Keratinocyte (primary cell): ENCODE measurements around the gene CALHM5. TPM values are rescaled to one million over a fixed set of nuclear protein-coding genes. Genes with fewer than 3 reads are reported as not detected.

ENCODE experiments used
- DNase-seq: peaks from one replicate; pipeline ENCODE4 v3.0.0-alpha.2; 2011; ENCODE audit warnings: low read depth, missing footprints, low spot score
- FAIRE-seq: peaks from 2 replicates; lab custom pipeline; 2011; peaks lifted over from hg19 to GRCh38; lab: Jason Lieb, UNC
- H2AFZ ChIP-seq: 2 replicates; pipeline ENCODE4 v1.6.0; 2012; ENCODE audit warnings: low read length, control low read depth, inconsistent platforms; ENCODE audit not compliant: control insufficient read depth
- H3K27ac ChIP-seq: 2 replicates; pipeline ENCODE4 v1.5.1; 2011; ENCODE audit warnings: low read length; ENCODE audit not compliant: control insufficient read depth, insufficient read depth
- H3K27me3 ChIP-seq: 3 replicates; pipeline ENCODE4 v1.6.0; 2011; ENCODE audit warnings: low read length; ENCODE audit not compliant: control insufficient read depth, insufficient read depth; ENCODE audit errors: extremely low read depth
- H3K36me3 ChIP-seq, 2 experiments: 2 replicates in 1 of 2; 3 replicates in 1 of 2; pipeline ENCODE4 v1.5.1; 2011; ENCODE audit warnings: low read length in 2 of 2, mild to moderate bottlenecking in 1 of 2; ENCODE audit not compliant: control insufficient read depth in 2 of 2, insufficient read depth in 2 of 2; ENCODE audit errors: extremely low read depth in 1 of 2
- H3K4me1 ChIP-seq: 3 replicates; pipeline ENCODE4 v1.5.1; 2011; ENCODE audit warnings: low read length; ENCODE audit not compliant: control insufficient read depth, insufficient read depth; ENCODE audit errors: extremely low read depth
- H3K4me2 ChIP-seq: 3 replicates; pipeline ENCODE4 v1.6.0; 2011; ENCODE audit warnings: low read depth, low read length; ENCODE audit not compliant: control insufficient read depth, insufficient read depth; ENCODE audit errors: extremely low read depth
- H3K4me3 ChIP-seq, 3 experiments: fragments of 200-600 bp in 1 of 3; sonication (generic) in 1 of 3; 2 replicates in 2 of 3; 3 replicates in 1 of 3; pipeline ENCODE4 v1.5.1; 2011 to 2016; ENCODE audit warnings: low read length in 3 of 3, mild to moderate bottlenecking in 3 of 3, control low read depth in 2 of 3, inconsistent platforms in 1 of 3, low read depth in 1 of 3, mixed read lengths in 1 of 3, mixed run types in 1 of 3, moderate library complexity in 1 of 3; ENCODE audit not compliant: control insufficient read depth in 2 of 3, insufficient read depth in 2 of 3; ENCODE audit errors: extremely low read depth in 1 of 3
- H3K79me2 ChIP-seq: 2 replicates; pipeline ENCODE4 v1.6.0; 2012; ENCODE audit warnings: low read length; ENCODE audit not compliant: control insufficient read depth, insufficient read depth
- H3K9ac ChIP-seq: 3 replicates; pipeline ENCODE4 v1.6.0; 2011; ENCODE audit warnings: low read length; ENCODE audit not compliant: control insufficient read depth, insufficient read depth; ENCODE audit errors: extremely low read depth
- H3K9me1 ChIP-seq: 3 replicates; pipeline ENCODE4 v1.6.0; 2011; ENCODE audit warnings: low read length; ENCODE audit not compliant: control insufficient read depth, insufficient read depth; ENCODE audit errors: extremely low read depth
- H3K9me3 ChIP-seq: 2 replicates; pipeline ENCODE4 v1.5.1; 2012; ENCODE audit warnings: low read depth, low read length; ENCODE audit not compliant: control insufficient read depth
- H4K20me1 ChIP-seq: 3 replicates; pipeline ENCODE4 v1.6.0; 2011; ENCODE audit warnings: low read length; ENCODE audit not compliant: control insufficient read depth, insufficient read depth; ENCODE audit errors: extremely low read depth
- CTCF ChIP-seq, 3 experiments: IDR thresholded peaks in 1 of 3; conservative IDR thresholded peaks in 1 of 3; optimal IDR thresholded peaks in 1 of 3; 2 replicates in 2 of 3; 3 replicates in 1 of 3; pipeline versions ENCODE3 to v1.5.1; 2011; ENCODE audit warnings: low read length in 3 of 3, mild to moderate bottlenecking in 3 of 3, moderate library complexity in 2 of 3, control low read depth in 1 of 3, inconsistent platforms in 1 of 3; ENCODE audit not compliant: insufficient read depth in 2 of 3; ENCODE audit errors: extremely low read depth in 1 of 3
- EZH2 ChIP-seq: IDR thresholded peaks from one replicate; pipeline ENCODE4 v1.6.1; 2012; ENCODE audit warnings: inconsistent platforms, mild to moderate bottlenecking, low read length, moderate library complexity
- dilution Hi-C: fragments of 300-500 bp; cut with MboI; formaldehyde crosslinking; loops from one replicate; pipeline ENCODE4 v1.7.0; 2020; ENCODE audit warnings: low sequenced_read_pairs; ENCODE audit not compliant: extremely low pct_ligation_motif_present
- polyA plus RNA-seq, 5 experiments: library from polyadenylated mRNA; depleted of rRNA in 3 of 5; stranded (reverse) in 3 of 5; stranded (forward) in 1 of 5; unstranded in 1 of 5; fragments of >200 nt; gene quantifications; 1 replicate in 1 of 5; 2 replicates in 3 of 5; 3 replicates in 1 of 5; pipeline versions ENCODE4 v1.2.1 to v1.2.3, GENCODE V29; 2011 to 2012; ENCODE audit warnings: missing spikeins in 2 of 5, low read depth in 1 of 5, low replicate concordance in 1 of 5

CALHM5 gene
- polyA plus RNA-seq, 1 donor (not counting 4 experiments of a cell fraction or from before 2014, with no cell fraction given) = 0.80 TPM

- no peaks in the 10 kb centered on the region for H3K27me3 ChIP-seq
- no peak overlapping the region for H3K4me3 ChIP-seq
- no peak overlapping the region for H3K27ac ChIP-seq
- no peaks in the 10 kb centered on the region for H3K36me3 ChIP-seq
- H3K9me3 ChIP-seq = no peaks in the 10 kb centered on the region
- no peak overlapping the region for H3K4me2 ChIP-seq
- H3K4me1 ChIP-seq = no peaks in the 10 kb centered on the region
- FAIRE-seq (no peak), DNase-seq (no peak)
- dilution Hi-C loops = no loop called here
- H2AFZ ChIP-seq = no peak overlapping the region
- TF ChIP-seq CTCF (optimal IDR thresholded peaks at IDR 0.05 in 1 of 3, IDR thresholded peaks at IDR 0.05 in 1 of 3, conservative IDR thresholded peaks at IDR 0.05 in 1 of 3; ENCODE audit: extremely low read depth in 1 of 3, insufficient read depth in 2 of 3, low read length in 3 of 3) = no peak
- no peak for TF ChIP-seq EZH2
- H4K20me1 ChIP-seq = no peaks in the 10 kb centered on the region
- no peak overlapping the region for H3K9ac ChIP-seq
- H3K79me2 ChIP-seq = no peaks in the 10 kb centered on the region
- H3K9me1 ChIP-seq = no peaks in the 10 kb centered on the region
These were observed 35.3 kb upstream of the CALHM5 start for GRCh38 chr6:116476002-116476678.

GRCh38 chr6:116482780-116483179, 28.7 kb upstream of the CALHM5 start:
- H4K20me1 ChIP-seq = no peaks in the 10 kb centered on the region
- dilution Hi-C loops = no loop called here
- no peak overlapping the region for H3K9ac ChIP-seq
- TF ChIP-seq EZH2 = no peak
- no peak for TF ChIP-seq CTCF (optimal IDR thresholded peaks at IDR 0.05 in 1 of 3, IDR thresholded peaks at IDR 0.05 in 1 of 3, conservative IDR thresholded peaks at IDR 0.05 in 1 of 3; ENCODE audit: extremely low read depth in 1 of 3, insufficient read depth in 2 of 3, low read length in 3 of 3)
- H3K79me2 ChIP-seq = no peaks in the 10 kb centered on the region
- H3K9me3 ChIP-seq = no peaks in the 10 kb centered on the region
- no peak overlapping the region for H3K27ac ChIP-seq
- no peaks in the 10 kb centered on the region for H3K9me1 ChIP-seq
- H3K4me2 ChIP-seq = no peak overlapping the region
- H3K4me3 ChIP-seq = no peak overlapping the region
- no peaks in the 10 kb centered on the region for H3K36me3 ChIP-seq
- no peak overlapping the region for H2AFZ ChIP-seq
- H3K27me3 ChIP-seq = peaks cover 4% of the 10 kb centered on the region
- no peak for FAIRE-seq
- DNase-seq = no peak
- H3K4me1 ChIP-seq = no peaks in the 10 kb centered on the region
